Loucy (cell line): Measurements from ENCODE around the gene NELFE.

Experiments used
- EZH2phosphoT487 ChIP-seq: fragments of 200-600 bp; IDR thresholded peaks from 2 replicates; pipeline ENCODE4 v1.6.1; 2018; ENCODE audit warnings: antibody characterized with exemption, mild to moderate bottlenecking, moderate library complexity, borderline replicate concordance
- TF ChIP-seq, protein P1 (sequence below): fragments of 200-600 bp; sonication (generic); conservative IDR thresholded peaks from 2 replicates; pipeline ENCODE4 v1.5.1; 2014; ENCODE audit warnings: mild to moderate bottlenecking, antibody characterized with exemption, low read length

DNA sequence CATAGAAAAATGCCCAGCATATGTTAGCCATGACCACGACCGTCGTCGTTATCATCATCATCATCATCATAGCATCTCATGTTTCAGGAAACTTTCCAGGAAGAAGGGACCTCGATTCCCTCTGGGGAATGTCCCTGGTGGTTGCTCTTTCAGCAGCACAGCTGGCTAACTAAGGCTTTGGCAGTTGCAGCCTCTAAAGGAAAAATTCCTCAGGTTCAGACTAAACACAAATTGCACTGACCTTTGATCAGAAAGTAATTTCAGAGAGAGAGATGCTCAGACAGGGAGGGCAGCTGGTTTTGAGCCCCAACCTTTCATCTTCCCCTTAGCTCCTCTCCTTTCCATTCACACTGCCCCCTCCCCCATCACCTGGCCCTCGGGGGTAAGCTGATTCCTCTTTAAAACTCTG lies 18.5 kb downstream of the NELFE start:
- TF ChIP-seq, protein P1, sequence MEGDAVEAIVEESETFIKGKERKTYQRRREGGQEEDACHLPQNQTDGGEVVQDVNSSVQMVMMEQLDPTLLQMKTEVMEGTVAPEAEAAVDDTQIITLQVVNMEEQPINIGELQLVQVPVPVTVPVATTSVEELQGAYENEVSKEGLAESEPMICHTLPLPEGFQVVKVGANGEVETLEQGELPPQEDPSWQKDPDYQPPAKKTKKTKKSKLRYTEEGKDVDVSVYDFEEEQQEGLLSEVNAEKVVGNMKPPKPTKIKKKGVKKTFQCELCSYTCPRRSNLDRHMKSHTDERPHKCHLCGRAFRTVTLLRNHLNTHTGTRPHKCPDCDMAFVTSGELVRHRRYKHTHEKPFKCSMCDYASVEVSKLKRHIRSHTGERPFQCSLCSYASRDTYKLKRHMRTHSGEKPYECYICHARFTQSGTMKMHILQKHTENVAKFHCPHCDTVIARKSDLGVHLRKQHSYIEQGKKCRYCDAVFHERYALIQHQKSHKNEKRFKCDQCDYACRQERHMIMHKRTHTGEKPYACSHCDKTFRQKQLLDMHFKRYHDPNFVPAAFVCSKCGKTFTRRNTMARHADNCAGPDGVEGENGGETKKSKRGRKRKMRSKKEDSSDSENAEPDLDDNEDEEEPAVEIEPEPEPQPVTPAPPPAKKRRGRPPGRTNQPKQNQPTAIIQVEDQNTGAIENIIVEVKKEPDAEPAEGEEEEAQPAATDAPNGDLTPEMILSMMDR, result no peak
- TF ChIP-seq EZH2phosphoT487, result no peak
